T-helper 22 cell (primary cell): ENCODE measurements around the gene APBA3.

ENCODE experiments used
- DNase-seq: peaks from one replicate; pipeline ENCODE4 v3.0.0-alpha.2; 2020; ENCODE audit warnings: low read depth

APBA3 gene

GRCh38 chr19:3716147-3716668 lies 45.3 kb downstream of the APBA3 start:
- no peak for DNase-seq

- no peak for DNase-seq
Measured at GRCh38 chr19:3712663-3713611, 48.6 kb downstream of the APBA3 start.

GRCh38 chr19:3710265-3710812 lies 51.2 kb downstream of the APBA3 start:
- DNase-seq = no peak

- DNase-seq = no peak
Measured at GRCh38 chr19:3708207-3708931, 53.1 kb downstream of the APBA3 start, which contains the start of gene TJP3. Gene TJP3, plus strand, starts transcription at chr19:3708384. Its CDS starts 20,049 bp downstream, at chr19:3728433.

- no peak for DNase-seq
Measured at GRCh38 chr19:3707868-3708206, 53.7 kb downstream of the APBA3 start.

- no peak for DNase-seq
Measured at GRCh38 chr19:3701200-3701599, 60.3 kb downstream of the APBA3 start.
